ENCODE measurements around the gene FRK.

FRK gene

GRCh38 chr6:116034327-116034726 is 26.4 kb downstream of the FRK start:
- no peak for DNase-seq

GRCh38 chr6:116033687-116034303 is 26.9 kb downstream of the FRK start:
- DNase-seq: no peak

- DNase-seq: no peak
Measured at GRCh38 chr6:116030770-116031169, 29.9 kb downstream of the FRK start.

GRCh38 chr6:116029535-116029934 is 31.2 kb downstream of the FRK start:
- no peak for DNase-seq

- no peak for DNase-seq
Measured at GRCh38 chr6:116028233-116028632, 32.5 kb downstream of the FRK start.

- DNase-seq: no peak
Measured at GRCh38 chr6:116027801-116028200, 32.9 kb downstream of the FRK start.

GRCh38 chr6:116025405-116025804 is 35.3 kb downstream of the FRK start:
- no peak for DNase-seq

- DNase-seq: no peak
Measured at GRCh38 chr6:116022841-116023445, 37.7 kb downstream of the FRK start.

GRCh38 chr6:116020738-116021137 is 40.0 kb downstream of the FRK start:
- no peak for DNase-seq

GRCh38 chr6:116019428-116019827 is 41.3 kb downstream of the FRK start:
- no peak for DNase-seq

GRCh38 chr6:116018976-116019375 is 41.7 kb downstream of the FRK start:
- DNase-seq: no peak

GRCh38 chr6:116017546-116018295 is 43.0 kb downstream of the FRK start:
- DNase-seq: no peak

- DNase-seq: no peak
Measured at GRCh38 chr6:116016846-116017545, 43.7 kb downstream of the FRK start.

- DNase-seq: no peak
Measured at GRCh38 chr6:116015983-116016382, 44.7 kb downstream of the FRK start.

GRCh38 chr6:116015561-116015960 is 45.1 kb downstream of the FRK start:
- DNase-seq: no peak

- DNase-seq: no peak
Measured at GRCh38 chr6:116012951-116013350, 47.7 kb downstream of the FRK start.

- DNase-seq: no peak
Measured at GRCh38 chr6:116012471-116012949, 48.2 kb downstream of the FRK start.

- peak; percentile 14 to 21 for DNase-seq
Measured at GRCh38 chr6:116011520-116011919, 49.2 kb downstream of the FRK start.

- DNase-seq: peak; percentile 36 to 37
Measured at GRCh38 chr6:116010790-116011401, 49.8 kb downstream of the FRK start.

- DNase-seq: no peak
Measured at GRCh38 chr6:116010386-116010785, 50.3 kb downstream of the FRK start.

GRCh38 chr6:116008470-116009243 is 52.0 kb downstream of the FRK start:
- DNase-seq: no peak

Data from stimulated activated CD4-positive, alpha-beta T cell treated with anti-CD3 and anti-CD28 coated beads, Interleukin-2, amount 100 ng/mL, for 48 hours (primary cell).